ENCODE measurements around the gene C12orf57. TPM values are rescaled to one million over a fixed set of nuclear protein-coding genes. Genes with fewer than 3 reads are reported as not detected.
"Not testable (repeated sequence)": the region's sequence is repeated elsewhere in the genome, so short reads cannot be mapped to it uniquely, and the experiment has no call there.

C12orf57 gene
- total RNA-seq, 4 donors from 2014 or later: 259 to 2,496 (median 1,289) TPM

- Histone ChIP-seq H3K36me3 (no peaks in the 10 kb centered on the region), H3K9me3 (no peaks in the 10 kb centered on the region), H3K4me1 (peaks cover 0 to 4% of the 10 kb centered on the region in 2 donors), H3K4me3 (peak overlapping the region; percentile 56 to 81), H3K27me3 (no peaks in the 10 kb centered on the region), H3K27ac (peak overlapping the region; percentile 84 to 88)
- no peak for TF ChIP-seq CTCF (IDR thresholded peaks at IDR 0.05)
- TF ChIP-seq POLR2A (IDR thresholded peaks at IDR 0.05): no peak
- no peak for DNase-seq
- intact Hi-C loops (cut with DNase I; ENCODE audit: low total_unique reads): no loop called here
Measured at GRCh38 chr12:6905414-6906040, 38.3 kb upstream of the C12orf57 start.

- DNase-seq; H3K9me3 ChIP-seq; intact Hi-C loops (cut with DNase I; ENCODE audit: low total_unique reads); H3K27ac ChIP-seq; H3K36me3 ChIP-seq; H3K27me3 ChIP-seq; H3K4me1 ChIP-seq; H3K4me3 ChIP-seq: not testable (repeated sequence)
Measured at GRCh38 chr12:6908141-6908540, 35.7 kb upstream of the C12orf57 start.

GRCh38 chr12:6909421-6910145, 34.2 kb upstream of the C12orf57 start:
- TF ChIP-seq POLR2A (IDR thresholded peaks at IDR 0.05) (no peak), CTCF (IDR thresholded peaks at IDR 0.05) (no peak)
- Histone ChIP-seq H3K4me1 (peaks cover 0 to 4% of the 10 kb centered on the region in 2 donors), H3K27ac (no peak overlapping the region), H3K36me3 (no peaks in the 10 kb centered on the region), H3K9me3 (no peaks in the 10 kb centered on the region), H3K4me3 (no peak overlapping the region), H3K27me3 (no peaks in the 10 kb centered on the region)
- no peak for DNase-seq
- intact Hi-C loops (cut with DNase I; ENCODE audit: low total_unique reads): no loop called here

- Histone ChIP-seq H3K27me3 (no peaks in the 10 kb centered on the region), H3K27ac (no peak overlapping the region), H3K4me1 (no peaks in the 10 kb centered on the region), H3K9me3 (no peaks in the 10 kb centered on the region), H3K4me3 (no peak overlapping the region), H3K36me3 (no peaks in the 10 kb centered on the region)
- intact Hi-C loops (cut with DNase I; ENCODE audit: low total_unique reads): no loop called here
- no peak for DNase-seq
- TF ChIP-seq CTCF (IDR thresholded peaks at IDR 0.05) (no peak), POLR2A (IDR thresholded peaks at IDR 0.05) (no peak)
Measured at GRCh38 chr12:6912164-6912935, 31.5 kb upstream of the C12orf57 start.

GRCh38 chr12:6914246-6914946, 29.4 kb upstream of the C12orf57 start, which contains the start of gene ENO2:
Gene ENO2 (plus strand): TSS chr12:6914580. CDS start chr12:6915833, 1,253 bp downstream.
- TF ChIP-seq POLR2A (IDR thresholded peaks at IDR 0.05): peak in 1 of 2 donors; percentile 57
- TF ChIP-seq CTCF (IDR thresholded peaks at IDR 0.05): no peak
- DNase-seq: peak; percentile 80 to 83
- intact Hi-C loops (cut with DNase I; ENCODE audit: low total_unique reads): no loop called here
- Histone ChIP-seq H3K4me3 (peak within 1 kb of the TSS; percentile 64 to 72), H3K36me3 (no peaks in the 10 kb centered on the region), H3K27me3 (no peaks in the 10 kb centered on the region), H3K9me3 (no peaks in the 10 kb centered on the region), H3K27ac (peak within 1 kb of the TSS; percentile 88), H3K4me1 (no peaks in the 10 kb centered on the region)
